ENCODE data around the gene TSPAN8. TPM values are rescaled to one million over a fixed set of nuclear protein-coding genes. Genes with fewer than 3 reads are reported as not detected.

TSPAN8 gene
- total and polyA plus RNA-seq, 9 of the 15 experiments (the other 6 are each of a cell fraction or from before 2014, with no cell fraction given): 0.11 to 0.55 (median 0.25) TPM; not detected in 2

DNA sequence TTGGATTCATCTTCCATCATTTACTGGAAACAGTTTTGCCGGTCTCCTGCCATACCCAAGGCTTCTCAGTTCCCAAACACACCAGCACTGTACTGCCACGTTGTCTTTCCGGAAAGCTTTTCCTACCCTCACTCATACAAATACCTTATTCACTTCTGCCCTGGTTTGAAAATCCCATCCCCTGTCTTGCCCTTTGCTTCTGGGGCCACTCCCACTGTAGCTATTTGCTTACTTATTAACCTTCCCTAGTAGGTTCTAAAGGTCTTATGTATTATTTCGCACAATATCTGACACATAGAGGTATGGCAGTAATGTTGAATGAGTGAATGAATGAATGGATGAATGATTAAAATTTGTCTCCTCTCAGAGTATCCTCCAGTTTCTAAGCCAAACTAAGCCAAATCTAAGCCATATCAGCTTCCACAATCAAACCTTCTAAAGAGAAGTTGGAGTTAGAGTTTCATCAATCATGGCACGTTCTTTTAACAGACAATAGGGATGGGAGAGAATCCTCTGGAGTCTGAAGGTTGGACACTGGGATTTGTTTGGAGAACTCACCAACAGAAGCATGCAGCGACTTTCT lies 18.6 kb downstream of the TSPAN8 start:
- WGBS (ENCODE audit: insufficient coverage, low coverage, missing lambda C conversion rate): 3% methylated on average over 6 of the region's 6 CpGs
- DNase-seq (ENCODE audit: extremely low read depth in 1 of 4, low spot score in 3 of 4): peak in 1 of 4 experiments; percentile 6
- Histone ChIP-seq H3K27me3 (ENCODE audit: control insufficient read depth in 2 of 2, insufficient read depth in 2 of 2, low read length in 2 of 2) (no peaks in the 10 kb centered on the region), H3K9me3 (replicated peaks; ENCODE audit: control insufficient read depth, insufficient read depth, low read depth, low read length) (no peaks in the 10 kb centered on the region), H3K4me1 (replicated peaks in 1 of 2; ENCODE audit: control insufficient read depth in 2 of 2, insufficient read depth in 2 of 2, low read length in 2 of 2) (no peaks in the 10 kb centered on the region), H3K36me3 (ENCODE audit: control insufficient read depth, insufficient read depth, low read length) (no peaks in the 10 kb centered on the region), H3K4me3 (no peak overlapping the region), H3K4me2 (ENCODE audit: insufficient read depth, low read length) (no peak overlapping the region), H2AFZ (ENCODE audit: low read depth, low read length) (no peak overlapping the region), H3K9ac (ENCODE audit: insufficient read depth in 1 of 2, low read depth in 2 of 2, low read length in 2 of 2) (no peak overlapping the region), H3K9me1 (ENCODE audit: control insufficient read depth, insufficient read depth, low read length) (no peaks in the 10 kb centered on the region), H3K27ac (ENCODE audit: extremely low read depth, low read depth, low read length) (no peak overlapping the region), H4K20me1 (replicated peaks; ENCODE audit: control insufficient read depth, insufficient read depth, low read length) (no peaks in the 10 kb centered on the region), H3K79me2 (ENCODE audit: control insufficient read depth, insufficient read depth, low read length) (no peaks in the 10 kb centered on the region)
- no peak for FAIRE-seq
- intact Hi-C loops (cut with micrococcal nuclease): loop anchor here (10.0 kb wide), 1 partner anchor 616 kb away; the partner anchor contains the start of gene RAB21
- no TSS peak for BruUV-seq (replicated peaks)
- TF ChIP-seq, protein P1, sequence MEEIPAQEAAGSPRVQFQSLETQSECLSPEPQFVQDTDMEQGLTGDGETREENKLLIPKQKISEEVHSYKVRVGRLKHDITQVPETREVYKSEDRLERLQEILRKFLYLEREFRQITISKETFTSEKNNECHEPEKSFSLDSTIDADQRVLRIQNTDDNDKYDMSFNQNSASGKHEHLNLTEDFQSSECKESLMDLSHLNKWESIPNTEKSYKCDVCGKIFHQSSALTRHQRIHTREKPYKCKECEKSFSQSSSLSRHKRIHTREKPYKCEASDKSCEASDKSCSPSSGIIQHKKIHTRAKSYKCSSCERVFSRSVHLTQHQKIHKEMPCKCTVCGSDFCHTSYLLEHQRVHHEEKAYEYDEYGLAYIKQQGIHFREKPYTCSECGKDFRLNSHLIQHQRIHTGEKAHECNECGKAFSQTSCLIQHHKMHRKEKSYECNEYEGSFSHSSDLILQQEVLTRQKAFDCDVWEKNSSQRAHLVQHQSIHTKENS (CRISPR knock-in tag; IDR thresholded peaks at IDR 0.05): no peak
- TF ChIP-seq ZFP36 (IDR thresholded peaks at IDR 0.05; ENCODE audit: low read depth, low read length, partially characterized antibody) (no peak), ETV5 (CRISPR knock-in tag; IDR thresholded peaks at IDR 0.05; ENCODE audit: low read depth) (no peak), ZNF707 (CRISPR knock-in tag; conservative IDR thresholded peaks at IDR 0.05) (no peak), TFAM (CRISPR knock-in tag; conservative IDR thresholded peaks at IDR 0.05) (no peak), PHB2 (IDR thresholded peaks at IDR 0.05; ENCODE audit: low read depth) (no peak), CBFA2T3 (IDR thresholded peaks at IDR 0.05) (no peak)
- TF ChIP-seq, protein P2, sequence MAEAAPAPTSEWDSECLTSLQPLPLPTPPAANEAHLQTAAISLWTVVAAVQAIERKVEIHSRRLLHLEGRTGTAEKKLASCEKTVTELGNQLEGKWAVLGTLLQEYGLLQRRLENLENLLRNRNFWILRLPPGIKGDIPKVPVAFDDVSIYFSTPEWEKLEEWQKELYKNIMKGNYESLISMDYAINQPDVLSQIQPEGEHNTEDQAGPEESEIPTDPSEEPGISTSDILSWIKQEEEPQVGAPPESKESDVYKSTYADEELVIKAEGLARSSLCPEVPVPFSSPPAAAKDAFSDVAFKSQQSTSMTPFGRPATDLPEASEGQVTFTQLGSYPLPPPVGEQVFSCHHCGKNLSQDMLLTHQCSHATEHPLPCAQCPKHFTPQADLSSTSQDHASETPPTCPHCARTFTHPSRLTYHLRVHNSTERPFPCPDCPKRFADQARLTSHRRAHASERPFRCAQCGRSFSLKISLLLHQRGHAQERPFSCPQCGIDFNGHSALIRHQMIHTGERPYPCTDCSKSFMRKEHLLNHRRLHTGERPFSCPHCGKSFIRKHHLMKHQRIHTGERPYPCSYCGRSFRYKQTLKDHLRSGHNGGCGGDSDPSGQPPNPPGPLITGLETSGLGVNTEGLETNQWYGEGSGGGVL (CRISPR knock-in tag; IDR thresholded peaks at IDR 0.05): no peak
- in situ Hi-C loops (cut with MboI): no loop called here
- CTCF ChIA-PET (ENCODE audit: low intra/inter-chr PET ratio): no interaction called here
- POLR2A ChIA-PET: interaction anchor here (0.6 kb wide), 1 partner anchor 238 kb away, joined by 3 read pairs; no protein-coding TSS in a partner anchor
- ATAC-seq: no peak
